GM18907 (cell line): ENCODE measurements around the gene DDO.
"Not testable (repeated sequence)": the region's sequence is repeated elsewhere in the genome, so short reads cannot be mapped to it uniquely, and the experiment has no call there.

Experiments
- ATAC-seq: cut with Tn5 transposase; IDR thresholded peaks from one replicate; pipeline ENCODE4 v1.9.1; 2021; ENCODE audit warnings: mild to moderate bottlenecking, moderate library complexity; ENCODE audit not compliant: unreplicated experiment

The DDO gene

DNA sequence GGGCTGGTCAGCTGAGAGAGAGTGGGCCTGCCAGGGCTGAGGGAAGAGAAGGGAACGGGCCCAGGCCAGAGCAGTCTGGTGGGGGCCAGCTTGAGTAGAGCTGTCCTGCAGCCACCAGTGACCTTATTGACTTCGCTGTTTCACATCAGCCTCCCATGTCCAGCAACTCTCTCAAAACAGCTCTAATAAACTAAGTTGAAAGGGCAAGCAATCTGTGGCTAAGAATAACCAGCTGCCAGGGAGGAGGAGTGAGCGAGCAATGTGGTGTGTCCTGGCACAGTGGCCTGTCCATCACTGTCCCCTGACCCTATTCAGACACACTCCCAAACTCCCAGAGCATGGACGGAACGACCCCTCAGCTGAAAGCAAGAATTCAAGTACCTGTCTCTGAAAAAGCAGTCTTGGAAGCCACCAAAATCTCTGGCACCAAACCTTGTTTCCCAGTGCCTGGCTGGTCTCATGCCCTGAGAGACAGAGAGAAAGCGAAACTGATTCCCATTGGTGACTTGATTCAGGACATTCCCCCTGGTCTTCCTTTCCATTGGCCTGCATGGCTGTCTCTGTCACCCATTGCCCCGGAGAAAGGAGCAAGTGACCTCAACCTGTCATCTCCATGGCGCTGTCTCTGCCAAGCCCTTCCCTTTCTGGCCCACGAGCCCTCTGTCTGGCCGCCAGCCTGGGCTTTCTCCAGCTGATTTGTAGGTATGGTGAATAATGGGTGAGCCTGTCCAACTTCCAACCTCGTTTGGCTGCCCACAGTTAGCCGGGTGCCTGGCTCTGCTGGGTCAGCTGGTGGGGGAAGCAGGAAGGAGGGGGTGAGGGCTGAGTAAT is at the start of gene DDO:
Gene DDO, minus strand, starts transcription at position 490 of the 831 bp plus-strand sequence. CDS start 2,113 bp downstream, outside the sequence.
- ATAC-seq = no peak

DNA sequence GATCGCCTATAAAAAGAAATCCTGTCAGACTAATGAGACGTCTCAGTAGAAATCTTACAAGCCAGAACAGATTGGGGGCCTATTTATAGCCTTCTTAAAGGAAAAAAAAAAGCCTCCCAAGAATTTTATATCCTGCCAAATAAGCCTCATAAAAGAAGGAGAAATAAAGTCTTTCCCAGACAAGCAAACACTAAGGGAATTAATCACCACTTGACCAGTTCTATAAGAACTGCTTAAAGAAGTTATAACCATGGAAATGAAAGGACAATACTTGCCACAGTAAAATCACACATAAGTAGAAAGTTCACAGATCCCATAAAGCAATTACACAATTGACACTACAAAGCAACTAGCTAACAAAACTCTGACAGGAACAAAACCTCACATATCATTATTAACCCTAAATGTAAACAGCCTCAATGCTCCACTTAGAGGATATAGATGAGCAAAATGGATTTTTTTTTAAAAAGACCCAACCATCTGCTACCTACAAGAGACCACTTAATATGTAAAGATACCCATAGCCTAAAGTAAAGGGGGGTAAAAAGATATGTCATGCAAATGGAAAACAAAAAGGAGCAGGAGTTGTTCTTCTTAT is 47.6 kb upstream of the DDO start:
- no peak for ATAC-seq

GRCh38 chr6:110461376-110461775 is 46.0 kb upstream of the DDO start:
- no peak for ATAC-seq

DNA sequence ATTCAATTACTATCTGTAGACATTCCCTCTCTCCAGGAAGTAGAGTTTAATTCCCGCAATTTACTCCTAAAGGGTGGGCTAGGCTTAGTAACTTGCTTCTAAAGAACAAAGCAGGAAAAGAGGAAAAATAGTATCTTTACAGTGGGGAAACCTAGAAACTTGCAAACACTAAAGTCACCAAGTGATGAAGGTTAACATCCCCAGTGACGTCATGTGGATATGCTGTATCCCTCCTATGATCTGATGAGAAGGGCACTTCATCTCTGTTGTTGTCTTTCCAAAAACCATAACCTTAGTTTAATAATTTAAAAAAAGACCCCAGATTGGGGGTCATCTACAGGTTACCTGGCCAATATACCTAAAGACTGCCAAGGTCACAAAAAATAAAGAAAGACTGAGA is 43.8 kb upstream of the DDO start:
- no peak for ATAC-seq

GRCh38 chr6:110458476-110458875 is 43.1 kb upstream of the DDO start:
- ATAC-seq = no peak

DNA sequence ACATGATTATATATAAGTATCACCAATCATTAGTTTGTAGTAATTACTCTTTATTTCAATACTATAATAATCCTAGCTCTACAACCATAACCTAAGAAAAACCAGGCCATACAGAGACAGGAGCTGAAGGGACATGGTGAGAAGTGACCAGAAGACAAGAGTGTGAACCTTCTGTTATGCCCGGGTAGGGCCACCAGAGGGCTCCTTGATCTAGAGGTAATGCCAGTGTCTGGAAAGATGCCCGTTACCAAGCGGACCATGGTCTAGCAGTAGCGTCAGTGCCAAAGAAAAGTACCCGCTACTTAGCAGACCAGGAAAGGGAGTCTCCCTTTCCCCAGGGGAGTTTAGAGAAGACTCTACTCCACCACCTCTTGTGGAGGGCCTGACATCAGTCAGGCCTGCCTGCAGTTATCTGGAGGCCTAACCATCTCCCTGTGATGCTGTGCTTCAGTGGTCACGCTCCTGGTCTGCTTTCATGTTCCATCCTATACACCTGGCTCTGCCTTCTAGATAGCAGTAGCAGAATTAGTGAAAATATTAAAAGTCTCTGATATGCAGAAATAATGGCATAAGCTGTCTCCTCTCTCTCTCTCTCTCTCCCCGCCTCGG is 42.3 kb upstream of the DDO start:
- ATAC-seq = not testable (repeated sequence)

- no peak for ATAC-seq
Measured at GRCh38 chr6:110456694-110457093, 41.3 kb upstream of the DDO start.

DNA sequence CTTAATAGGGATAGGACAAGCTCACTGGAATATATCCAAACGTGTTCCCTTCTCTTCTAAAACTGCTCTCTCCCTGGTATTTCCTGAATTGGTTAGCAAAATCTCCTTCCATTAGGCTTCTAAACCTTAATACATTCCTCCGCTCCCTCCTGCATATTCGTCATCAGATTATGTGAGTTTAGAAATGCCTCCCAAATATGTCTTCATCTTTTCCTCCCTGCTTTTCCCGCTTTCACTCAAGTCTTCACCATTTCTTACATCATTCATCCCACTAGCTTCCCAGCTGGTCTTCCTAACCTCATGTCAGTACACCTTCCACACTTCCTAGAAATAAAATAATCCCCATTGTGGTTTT is 34.1 kb upstream of the DDO start:
- no peak for ATAC-seq

DNA sequence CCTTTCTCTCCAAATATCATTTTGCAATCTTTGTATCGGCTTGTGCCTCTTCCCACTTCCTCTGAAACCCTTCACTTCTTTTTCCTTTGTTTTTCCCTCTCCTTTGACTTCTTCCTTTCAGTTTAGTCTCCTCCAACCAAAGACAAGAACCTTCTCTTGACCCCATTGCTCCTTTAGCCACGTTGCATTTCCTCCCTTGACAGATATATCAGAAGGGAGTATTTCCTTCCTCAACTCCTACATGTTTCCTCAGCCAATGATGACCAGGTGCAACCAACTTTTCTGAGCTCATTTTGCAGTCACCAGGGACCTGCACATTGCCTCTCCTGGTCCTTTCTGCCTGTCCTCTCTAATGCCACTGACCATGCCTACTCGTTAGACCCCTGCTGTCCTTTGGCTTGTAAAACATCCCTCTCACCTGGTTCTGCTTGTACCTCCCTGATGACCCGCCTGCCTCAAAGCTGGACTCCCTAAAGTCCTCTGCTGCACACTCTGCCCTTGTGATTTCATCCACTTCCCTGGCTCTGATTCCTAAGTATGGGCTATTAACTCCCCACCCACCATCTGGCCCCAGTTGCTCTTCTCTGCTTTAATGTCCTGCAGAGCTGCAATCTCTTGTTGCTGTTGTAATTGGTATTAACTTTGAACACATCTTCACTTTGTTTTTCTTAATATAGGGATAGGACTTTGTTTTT is 33.6 kb upstream of the DDO start:
- ATAC-seq = no peak

DNA sequence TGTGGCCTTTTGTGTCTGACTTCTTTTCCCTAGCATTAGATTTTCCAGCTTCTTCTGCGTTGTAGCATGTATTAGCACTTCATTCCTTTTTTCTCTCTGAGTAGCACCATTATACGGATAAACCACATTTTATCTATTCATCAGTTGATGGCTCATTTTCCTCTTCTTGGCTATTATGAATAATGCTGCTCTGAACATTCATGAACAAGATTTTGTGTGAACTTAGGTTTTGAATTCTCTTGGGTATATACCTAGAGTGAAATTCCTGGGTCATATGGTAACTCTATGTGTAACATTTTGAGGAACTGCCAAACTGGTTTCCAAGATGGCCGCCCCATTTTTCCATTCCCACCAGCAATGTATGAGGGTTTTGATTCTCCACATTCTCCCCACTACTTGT is 32.4 kb upstream of the DDO start:
- ATAC-seq = no peak

DNA sequence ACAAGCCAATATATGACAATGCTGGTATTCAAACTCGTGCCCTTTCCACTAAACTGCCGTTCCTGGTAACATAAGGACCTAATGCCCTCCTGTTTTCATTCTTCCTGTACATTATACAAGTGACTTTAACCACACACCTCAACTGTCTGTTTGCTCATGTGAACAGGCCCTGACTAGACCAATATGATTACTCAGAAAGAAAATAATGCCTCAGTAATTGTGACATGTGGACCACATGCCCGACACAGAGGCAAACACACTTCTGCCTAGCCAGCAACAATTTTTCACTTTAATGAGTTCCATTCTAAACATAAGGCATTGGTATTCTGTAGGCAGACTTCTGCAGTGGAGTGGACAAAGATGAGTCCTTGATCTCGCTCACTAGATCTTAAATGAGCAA is 31.0 kb upstream of the DDO start:
- no peak for ATAC-seq

GRCh38 chr6:110440026-110440425 is 24.7 kb upstream of the DDO start:
- ATAC-seq = no peak

DNA sequence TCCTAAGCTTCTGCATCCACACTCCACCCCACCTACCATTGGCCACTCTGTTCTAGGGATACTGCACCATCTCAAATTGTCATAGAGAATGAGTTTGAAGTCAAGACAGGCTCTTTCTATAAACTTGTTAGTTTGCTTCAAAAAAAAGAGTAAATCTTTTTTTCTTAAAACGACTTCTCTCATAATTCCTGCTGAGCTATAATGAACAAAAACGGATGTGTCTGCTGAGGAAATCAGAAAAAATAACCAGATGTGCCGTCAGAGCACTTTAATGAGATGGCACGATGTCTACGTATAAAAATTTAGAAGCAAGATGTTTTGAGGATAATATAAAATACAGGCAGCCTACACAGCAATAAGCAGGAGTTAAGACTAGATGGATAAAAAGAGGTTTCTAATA is 24.0 kb upstream of the DDO start:
- no peak for ATAC-seq

DNA sequence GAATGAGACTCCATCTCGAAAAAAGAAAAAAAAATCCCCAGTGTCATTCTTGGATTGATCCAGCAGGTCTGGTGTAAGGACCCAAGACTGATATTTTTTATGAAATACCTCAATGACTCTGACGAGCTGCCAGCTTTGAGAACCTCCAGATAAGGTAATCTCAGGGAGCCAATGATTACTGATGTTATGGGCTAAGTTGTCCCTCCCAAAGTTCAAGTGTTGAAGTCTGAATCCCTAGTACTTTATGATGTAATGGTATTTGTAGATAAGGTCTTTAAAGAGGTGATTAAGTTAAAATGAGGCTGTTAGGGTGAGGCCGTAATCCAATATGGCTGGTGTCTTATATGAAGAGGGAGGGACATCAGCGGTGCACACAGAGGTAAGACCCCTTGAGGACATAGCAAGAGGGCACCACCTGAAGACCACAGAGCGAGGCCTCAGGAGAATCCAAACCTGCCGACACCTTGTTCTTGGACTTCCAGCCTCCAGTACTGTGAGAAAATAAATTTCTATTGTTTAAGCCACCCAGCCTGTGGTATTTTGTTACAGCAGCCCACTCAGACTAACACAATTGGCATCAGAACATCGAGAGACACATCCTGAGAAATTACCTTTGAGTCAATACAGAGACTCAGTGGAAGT is 19.7 kb upstream of the DDO start:
- no peak for ATAC-seq

DNA sequence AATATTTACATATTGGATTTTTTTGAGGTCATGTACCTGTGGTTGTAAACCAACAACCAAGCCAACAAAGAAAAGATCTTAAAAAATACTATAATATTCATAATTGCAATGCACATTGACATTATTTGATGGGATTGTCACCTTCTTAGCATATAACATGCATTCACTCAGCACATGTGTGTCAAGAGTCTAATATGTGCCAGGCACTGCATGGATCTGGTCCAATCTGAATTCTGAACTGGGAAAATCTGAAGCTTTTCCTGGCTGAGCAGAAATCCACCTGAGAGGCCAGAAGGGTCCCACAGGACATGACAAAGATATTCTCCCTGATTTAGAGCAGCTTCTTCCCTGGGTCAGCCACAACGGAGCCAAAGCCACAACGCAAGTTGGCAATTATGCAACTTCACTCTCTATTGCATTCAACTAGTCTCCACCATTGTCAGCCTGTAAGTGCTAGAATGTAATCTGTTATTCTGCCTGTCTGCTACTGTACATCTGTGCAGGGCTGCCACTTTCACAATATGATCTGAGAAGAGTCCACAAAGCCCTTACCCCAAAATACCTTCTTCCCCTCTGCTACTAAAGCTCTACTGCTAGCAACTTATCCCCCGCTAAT is 17.0 kb upstream of the DDO start:
- no peak for ATAC-seq

DNA sequence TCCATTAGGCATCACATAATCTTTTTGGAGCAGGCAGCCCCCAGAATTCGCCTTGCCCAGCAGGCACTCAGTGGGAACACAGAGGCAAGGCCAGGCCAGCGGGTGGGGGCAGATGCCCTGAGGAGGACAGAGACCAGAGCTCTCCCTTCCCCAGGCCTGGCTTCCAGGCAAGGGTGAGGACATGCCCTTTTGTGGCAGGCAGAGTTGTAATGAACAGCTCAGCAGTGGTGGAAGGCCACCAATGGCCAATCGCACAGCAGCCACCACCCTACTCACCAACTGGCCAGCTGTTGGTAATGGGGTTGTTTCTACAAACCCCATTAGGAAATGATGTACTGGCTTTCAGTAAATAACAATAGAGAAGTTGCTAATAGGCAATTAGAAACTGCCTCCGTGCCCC is 15.4 kb upstream of the DDO start:
- ATAC-seq = no peak

DNA sequence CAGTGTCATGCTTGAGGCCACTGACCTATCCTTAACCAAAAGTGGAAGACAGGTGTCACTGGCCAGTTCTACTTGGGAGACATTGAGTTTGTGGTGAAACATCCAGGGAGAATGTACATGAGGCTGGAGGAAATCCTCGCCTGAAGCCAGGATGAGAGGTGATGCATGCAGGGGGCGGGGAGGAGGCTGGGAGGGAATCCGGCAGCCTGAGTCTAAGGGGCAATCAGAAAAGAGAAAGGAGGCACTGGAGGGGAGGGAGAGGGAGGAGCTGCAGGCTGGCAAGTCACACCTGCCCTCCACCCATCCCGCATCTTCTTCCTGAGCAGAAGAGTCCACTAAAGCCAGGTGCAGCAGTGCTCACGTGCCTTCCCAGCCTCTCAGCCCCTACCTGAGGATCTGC is 14.9 kb upstream of the DDO start:
- ATAC-seq = no peak

GRCh38 chr6:110428153-110428552 is 12.8 kb upstream of the DDO start:
- no peak for ATAC-seq

- no peak for ATAC-seq
Measured at GRCh38 chr6:110425816-110426215, 10.4 kb upstream of the DDO start.

GRCh38 chr6:110422444-110422822 is 7.1 kb upstream of the DDO start:
- no peak for ATAC-seq
